H9 (cell line): ENCODE data around the gene INPP5A. TPM values are rescaled to one million over a fixed set of nuclear protein-coding genes. Genes with fewer than 3 reads are reported as not detected.

Source experiments
- DNase-seq: peaks from one replicate; pipeline ENCODE4 v3.0.0-alpha.2; 2017
- H2AFZ ChIP-seq: one replicate; pipeline ENCODE4 v1.6.1; 2013; ENCODE audit warnings: mild to moderate bottlenecking, low read length, control low read depth, moderate library complexity
- H2AK5ac ChIP-seq: 2 replicates; pipeline ENCODE4 v1.6.1; 2013; ENCODE audit warnings: low read length, control low read depth, mixed read lengths; ENCODE audit not compliant: insufficient read length
- H2BK120ac ChIP-seq: one replicate; pipeline ENCODE4 v1.6.1; 2013; ENCODE audit warnings: low read depth, mild to moderate bottlenecking, low read length, control low read depth, inconsistent platforms; ENCODE audit not compliant: poor library complexity, severe bottlenecking
- H2BK12ac ChIP-seq: 2 replicates; pipeline ENCODE4 v1.6.1; 2013; ENCODE audit warnings: low read length, control low read depth, mixed read lengths, low read depth; ENCODE audit not compliant: insufficient read length
- H2BK15ac ChIP-seq: 2 replicates; pipeline ENCODE4 v1.6.1; 2013; ENCODE audit warnings: low read depth, low read length, control low read depth
- H2BK20ac ChIP-seq: one replicate; pipeline ENCODE4 v1.6.1; 2013; ENCODE audit warnings: low read depth, mild to moderate bottlenecking, low read length, control low read depth, inconsistent platforms; ENCODE audit not compliant: poor library complexity, severe bottlenecking
- H2BK5ac ChIP-seq: 2 replicates; pipeline ENCODE4 v1.6.1; 2013; ENCODE audit warnings: low read length, control low read depth, mixed read lengths; ENCODE audit not compliant: insufficient read length
- H3K14ac ChIP-seq: 2 replicates; pipeline ENCODE4 v1.6.1; 2013; ENCODE audit warnings: low read length, control low read depth; ENCODE audit not compliant: insufficient read depth
- H3K18ac ChIP-seq: 2 replicates; pipeline ENCODE4 v1.6.1; 2013; ENCODE audit warnings: low read depth, mild to moderate bottlenecking, mixed read lengths, low read length, control low read depth; ENCODE audit not compliant: insufficient read length
- H3K23ac ChIP-seq: 2 replicates; pipeline ENCODE4 v1.6.1; 2013; ENCODE audit warnings: low read length, control low read depth, mixed read lengths, low read depth; ENCODE audit not compliant: insufficient read length
- H3K23me2 ChIP-seq: 2 replicates; pipeline ENCODE4 v1.6.1; 2013; ENCODE audit warnings: low read depth, mild to moderate bottlenecking, mixed read lengths, low read length, control low read depth; ENCODE audit not compliant: insufficient read length, poor library complexity, severe bottlenecking
- H3K27ac ChIP-seq: 2 replicates; pipeline ENCODE4 v1.5.1; 2013; ENCODE audit warnings: low read length, control low read depth, mixed read lengths, low read depth; ENCODE audit not compliant: insufficient read length
- H3K27me3 ChIP-seq: 2 replicates; pipeline ENCODE4 v1.6.1; 2013; ENCODE audit warnings: low read length, control low read depth, inconsistent platforms; ENCODE audit not compliant: insufficient read depth
- H3K4ac ChIP-seq: 2 replicates; pipeline ENCODE4 v1.6.1; 2013; ENCODE audit warnings: low read depth, mild to moderate bottlenecking, control low read depth, inconsistent platforms, low read length, moderate library complexity
- H3K4me1 ChIP-seq: 2 replicates; pipeline ENCODE4 v1.6.1; 2013; ENCODE audit warnings: low read length, control low read depth, inconsistent platforms; ENCODE audit not compliant: insufficient read depth
- H3K4me2 ChIP-seq: 2 replicates; pipeline ENCODE4 v1.6.1; 2013; ENCODE audit warnings: low read length, control low read depth, mixed read lengths; ENCODE audit not compliant: insufficient read length, insufficient read depth
- H3K56ac ChIP-seq: 2 replicates; pipeline ENCODE4 v1.6.1; 2013; ENCODE audit warnings: low read depth, mild to moderate bottlenecking, mixed read lengths, low read length, control low read depth; ENCODE audit not compliant: insufficient read length
- H3K79me1 ChIP-seq: 2 replicates; pipeline ENCODE4 v1.6.1; 2013; ENCODE audit warnings: low read depth, mild to moderate bottlenecking, moderate library complexity, low read length, control low read depth, inconsistent platforms; ENCODE audit not compliant: insufficient read depth, poor library complexity, severe bottlenecking
- H3K79me2 ChIP-seq: 2 replicates; pipeline ENCODE4 v1.6.1; 2013; ENCODE audit warnings: low read length, control low read depth, inconsistent platforms; ENCODE audit not compliant: insufficient read depth
- H3K9ac ChIP-seq: 2 replicates; pipeline ENCODE4 v1.6.1; 2013; ENCODE audit warnings: low read length, control low read depth, mixed read lengths; ENCODE audit not compliant: insufficient read length; ENCODE audit errors: extremely low read depth
- H3K9me3 ChIP-seq: one replicate; pipeline ENCODE4 v1.6.1; 2013; ENCODE audit warnings: low read depth, low read length, inconsistent platforms; ENCODE audit not compliant: control insufficient read depth
- H3T11ph ChIP-seq: one replicate; pipeline ENCODE4 v1.6.1; 2013; ENCODE audit warnings: mild to moderate bottlenecking, low read length, control low read depth, inconsistent platforms
- H4K20me1 ChIP-seq: one replicate; pipeline ENCODE4 v1.6.1; 2013; ENCODE audit not compliant: control insufficient read depth, insufficient read length, insufficient read depth
- H4K5ac ChIP-seq: 2 replicates; pipeline ENCODE4 v1.6.1; 2013; ENCODE audit warnings: low read depth, mild to moderate bottlenecking, mixed read lengths, low read length, control low read depth; ENCODE audit not compliant: insufficient read length
- H4K8ac ChIP-seq: replicated peaks from 2 replicates; pipeline ENCODE4 v1.6.1; 2013; ENCODE audit warnings: low read length, control low read depth, mixed read lengths, low read depth; ENCODE audit not compliant: insufficient read length
- H4K91ac ChIP-seq: 2 replicates; pipeline ENCODE4 v1.6.1; 2013; ENCODE audit warnings: low read depth, mild to moderate bottlenecking, moderate library complexity, mixed read lengths, low read length, control low read depth; ENCODE audit not compliant: insufficient read length
- H3K27ac Mint-ChIP-seq, 3 experiments: 2 replicates in 2 of 3; 3 replicates in 1 of 3; pipeline ENCODE4 v1.8.0; 2020 to 2021; ENCODE audit warnings: mixed read lengths in 3 of 3, mild to moderate bottlenecking in 1 of 3, moderate library complexity in 1 of 3
- H3K27me3 Mint-ChIP-seq: 2 replicates; pipeline ENCODE4 v1.8.0; 2021; ENCODE audit warnings: low read depth, mild to moderate bottlenecking, moderate library complexity, mixed read lengths
- H3K36me3 Mint-ChIP-seq, 3 experiments: 2 replicates in 2 of 3; 3 replicates in 1 of 3; pipeline ENCODE4 v1.8.0; 2020 to 2021; ENCODE audit warnings: low read depth in 3 of 3, mixed read lengths in 3 of 3; ENCODE audit not compliant: insufficient read depth in 1 of 3
- H3K4me1 Mint-ChIP-seq, 2 experiments: 2 replicates each; pipeline ENCODE4 v1.8.0; 2020; ENCODE audit warnings: mixed read lengths in 2 of 2
- H3K4me3 Mint-ChIP-seq, 2 experiments: 2 replicates in 1 of 2; 3 replicates in 1 of 2; pipeline ENCODE4 v1.8.0; 2020 to 2021; ENCODE audit warnings: mild to moderate bottlenecking in 2 of 2, mixed read lengths in 2 of 2, moderate library complexity in 1 of 2
- H3K9me3 Mint-ChIP-seq, 2 experiments: 2 replicates in 1 of 2; 3 replicates in 1 of 2; pipeline ENCODE4 v1.8.0; 2020; ENCODE audit warnings: mild to moderate bottlenecking in 2 of 2, mixed read lengths in 2 of 2, moderate library complexity in 1 of 2
- CTCF ChIP-seq: fragments of 200-600 bp; sonication (generic); conservative IDR thresholded peaks from 3 replicates; pipeline ENCODE4 v1.8.0; 2021; ENCODE audit warnings: antibody characterized with exemption, mild to moderate bottlenecking
- WGBS: extraction: QIAGEN DNeasy Blood & Tissue Kit; methylation state at CpG from one replicate; pipeline ENCODE4 v1.1.7; 2013; ENCODE audit warnings: missing lambda C conversion rate, low lambda C conversion rate, mixed read lengths; ENCODE audit not compliant: insufficient read length; ENCODE audit errors: extremely low coverage; 5-methylcytosine and 5-hydroxymethylcytosine counted together
- total RNA-seq: library from RNA; stranded (reverse); gene quantifications from 2 replicates; pipeline ENCODE4 v1.2.1, GENCODE V29; 2021

INPP5A gene
- total RNA-seq, 1 experiment from 2014 or later = 17.7 TPM

DNA sequence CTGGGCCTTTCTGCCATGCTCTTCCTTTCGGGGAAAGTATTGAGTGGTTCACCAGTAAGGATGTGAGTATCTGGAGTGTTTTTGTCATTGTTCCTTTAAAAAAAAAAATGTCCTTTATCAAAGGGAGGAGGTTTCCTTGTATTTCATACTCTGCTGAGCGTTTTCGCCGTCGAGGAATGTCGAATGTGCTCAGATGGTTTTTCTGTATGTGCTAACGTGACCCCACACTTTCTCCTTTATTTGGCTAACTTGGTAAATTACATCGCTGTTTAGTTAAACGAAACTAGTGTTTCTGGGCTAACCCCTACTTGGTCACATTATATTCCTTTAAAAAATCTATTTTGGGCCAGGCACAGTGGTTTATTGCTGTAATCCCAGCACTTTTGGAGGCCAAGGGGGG lies 45.9 kb downstream of the INPP5A start:
- H3K27me3 ChIP-seq = no peaks in the 10 kb centered on the region
- H2BK20ac ChIP-seq = no peak overlapping the region
- H2BK15ac ChIP-seq = no peak overlapping the region
- Mint-ChIP-seq H3K27me3 (no peaks in the 10 kb centered on the region; the same call in 1 of the 2 replicates), H3K4me1 (peaks cover 7 to 9% of the 10 kb centered on the region in 2 experiments; a peak in 3 of 4 replicates), H3K9me3 (no peaks in the 10 kb centered on the region), H3K27ac (no peak overlapping the region), H3K36me3 (peaks cover 0 to 4% (median 0%) of the 10 kb centered on the region in 3 experiments; a peak in 1 of 7 replicates), H3K4me3 (no peak overlapping the region)
- H2BK5ac ChIP-seq = no peak overlapping the region
- TF ChIP-seq CTCF = no peak
- no peak overlapping the region for H3K27ac ChIP-seq
- DNase-seq = no peak
- H3K9me3 ChIP-seq = no peaks in the 10 kb centered on the region
- H3K79me2 ChIP-seq = 0 out of 2 replicates have a peak, but pooled peaks cover 1% of the 10 kb centered on the region
- no peaks in the 10 kb centered on the region for H3K79me1 ChIP-seq
- H4K5ac ChIP-seq = no peak overlapping the region
- H4K8ac ChIP-seq = no peak overlapping the region
- H2BK12ac ChIP-seq = no peak overlapping the region
- no peaks in the 10 kb centered on the region for H4K20me1 ChIP-seq
- no peak overlapping the region for H3K23ac ChIP-seq
- no peak overlapping the region for H2BK120ac ChIP-seq
- H3K4me2 ChIP-seq = no peak overlapping the region
- no peak overlapping the region for H3K18ac ChIP-seq
- no peak overlapping the region for H4K91ac ChIP-seq
- no peak overlapping the region for H3K14ac ChIP-seq
- H3K4me1 ChIP-seq = no peaks in the 10 kb centered on the region
- no peak overlapping the region for H3K4ac ChIP-seq
- no peaks in the 10 kb centered on the region for H3K23me2 ChIP-seq
- H2AK5ac ChIP-seq = no peak overlapping the region
- WGBS = no CpG with 5 or more reads among the region's 9 CpGs
- no peak overlapping the region for H3K56ac ChIP-seq
- no peak overlapping the region for H3T11ph ChIP-seq
- H2AFZ ChIP-seq = no peak overlapping the region
- H3K9ac ChIP-seq = no peak overlapping the region
